Vagina (tissue), 2 donors: ENCODE measurements around the gene CNTNAP5.

Source experiments
- CTCF ChIP-seq, 3 experiments: fragments of 450-650 bp in 2 of 3; fragments of 200-600 bp in 1 of 3; sonication (generic) in 1 of 3; IDR thresholded peaks; one replicate each; pipeline ENCODE4 v1.5.1; 2017 to 2019; ENCODE audit warnings: antibody characterized with exemption in 3 of 3, mild to moderate bottlenecking in 2 of 3, moderate library complexity in 2 of 3
- POLR2A ChIP-seq, 2 donors: fragments of 450-650 bp; IDR thresholded peaks; one replicate each; pipeline ENCODE4 v1.6.1; 2017; ENCODE audit warnings: antibody characterized with exemption in 2 of 2, mild to moderate bottlenecking in 2 of 2, moderate library complexity in 2 of 2

GRCh38 chr2:124316881-124317605 is 292.0 kb downstream of the CNTNAP5 start:
- TF ChIP-seq CTCF (IDR thresholded peaks at IDR 0.05) = no peak
- no peak for TF ChIP-seq POLR2A (IDR thresholded peaks at IDR 0.05)
